ENCODE results near the gene UQCRC1.
"Not testable (repeated sequence)": the region's sequence is repeated elsewhere in the genome, so short reads cannot be mapped to it uniquely, and the experiment has no call there.

Gene UQCRC1

GRCh38 chr3:48553361-48553760, 56.1 kb downstream of the UQCRC1 start:
- no peak for DNase-seq

- DNase-seq, result no peak
These were observed 57.1 kb downstream of the UQCRC1 start for GRCh38 chr3:48552111-48552951.

GRCh38 chr3:48551651-48552050, 57.8 kb downstream of the UQCRC1 start:
- not testable (repeated sequence) for DNase-seq

Data from NCI-H1694 treated with DMSO at 0.1 percent for 48 hours (cell line).